GM11168 (cell line): ENCODE data around the gene PCBP3.

ENCODE experiments used
- in situ Hi-C: fragments of 300-500 bp; cut with MboI; formaldehyde crosslinking; loops from one replicate; pipeline ENCODE4 v1.12.0; 2022; ENCODE audit warnings: low sequenced_read_pairs; ENCODE audit not compliant: unreplicated experiment

Gene PCBP3

DNA sequence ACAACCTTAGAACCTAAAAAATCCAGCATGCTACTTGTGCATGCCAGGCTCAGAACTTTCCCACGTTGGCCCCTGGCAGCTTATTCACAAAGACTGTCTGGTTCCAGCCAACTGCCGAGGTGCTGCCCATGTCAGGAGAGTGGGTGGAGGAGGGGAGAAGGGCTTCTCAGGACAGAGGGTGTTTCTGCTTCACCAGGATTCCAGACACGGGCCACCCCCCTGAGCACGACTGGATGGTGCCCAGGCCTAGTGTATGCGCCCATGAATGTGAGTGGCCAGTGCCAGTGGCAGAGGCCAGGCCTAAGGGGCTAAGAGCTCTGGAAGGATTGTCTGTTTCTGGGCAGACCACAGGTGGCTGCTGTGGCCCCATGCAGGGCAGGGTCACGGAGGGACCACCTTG lies 189.9 kb downstream of the PCBP3 start:
- in situ Hi-C loops, result loop anchor here (25.0 kb wide), 1 partner anchor 696 kb away; no protein-coding TSS in a partner anchor

DNA sequence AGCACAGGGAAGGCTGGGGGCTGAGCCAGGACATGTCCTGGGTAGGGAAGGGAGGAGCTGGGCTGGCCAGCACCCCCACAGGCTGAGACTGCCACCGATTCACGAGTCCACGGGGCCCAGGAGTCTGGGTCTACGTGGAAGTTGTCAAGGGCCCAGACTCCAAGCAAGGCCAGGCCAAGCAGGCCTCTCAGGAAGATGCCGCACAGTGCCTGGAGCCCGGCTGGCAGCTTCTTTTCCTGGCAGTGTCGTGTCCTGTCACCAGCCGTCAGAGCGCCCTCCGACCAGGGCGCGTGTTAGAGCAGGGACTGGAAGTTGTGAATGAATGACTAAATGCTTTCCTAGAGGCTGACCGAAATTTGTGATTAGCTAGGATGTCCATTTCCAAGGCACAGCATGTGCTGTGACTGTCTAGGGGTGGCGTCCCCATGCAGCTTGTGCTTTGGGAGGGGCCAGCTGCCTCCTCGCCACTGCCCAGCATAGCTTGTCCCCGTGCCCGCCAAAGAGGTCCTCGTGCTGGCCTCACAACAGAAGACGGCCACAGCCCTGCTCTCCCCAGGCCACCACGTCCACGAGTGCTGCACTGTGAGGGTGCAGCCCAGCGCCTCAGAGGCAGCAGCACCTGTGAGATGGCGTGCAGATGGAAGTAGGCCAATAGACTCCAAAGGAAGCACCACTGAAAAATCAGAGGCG lies 190.6 kb downstream of the PCBP3 start:
- in situ Hi-C loops, result loop anchor here (25.0 kb wide), 1 partner anchor 697 kb away; no protein-coding TSS in a partner anchor

DNA sequence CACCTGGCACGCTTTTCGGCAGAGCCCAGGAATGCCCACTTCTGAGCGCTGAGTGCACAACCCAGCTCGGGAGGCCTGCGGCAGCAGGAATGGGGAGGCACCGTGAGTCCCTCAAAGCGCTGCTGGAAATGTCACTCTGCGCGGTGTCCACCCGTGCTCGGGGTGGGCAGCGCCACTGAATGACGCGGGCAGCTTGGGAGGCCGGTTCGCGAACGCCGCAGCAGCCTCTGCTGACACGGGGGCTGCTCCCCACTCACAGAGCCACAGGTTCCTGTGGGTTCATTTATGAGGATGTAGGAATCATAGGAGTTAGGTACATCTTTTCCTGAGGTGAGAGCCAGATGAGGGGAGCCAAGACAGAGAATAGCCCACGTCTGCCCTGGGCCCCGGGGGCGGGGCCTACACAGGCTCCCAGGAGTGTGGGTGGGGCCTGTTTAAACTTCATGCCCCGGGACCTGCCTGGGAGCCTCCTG lies 191.3 kb downstream of the PCBP3 start:
- in situ Hi-C loops, result loop anchor here (25.0 kb wide), 1 partner anchor 698 kb away; no protein-coding TSS in a partner anchor

DNA sequence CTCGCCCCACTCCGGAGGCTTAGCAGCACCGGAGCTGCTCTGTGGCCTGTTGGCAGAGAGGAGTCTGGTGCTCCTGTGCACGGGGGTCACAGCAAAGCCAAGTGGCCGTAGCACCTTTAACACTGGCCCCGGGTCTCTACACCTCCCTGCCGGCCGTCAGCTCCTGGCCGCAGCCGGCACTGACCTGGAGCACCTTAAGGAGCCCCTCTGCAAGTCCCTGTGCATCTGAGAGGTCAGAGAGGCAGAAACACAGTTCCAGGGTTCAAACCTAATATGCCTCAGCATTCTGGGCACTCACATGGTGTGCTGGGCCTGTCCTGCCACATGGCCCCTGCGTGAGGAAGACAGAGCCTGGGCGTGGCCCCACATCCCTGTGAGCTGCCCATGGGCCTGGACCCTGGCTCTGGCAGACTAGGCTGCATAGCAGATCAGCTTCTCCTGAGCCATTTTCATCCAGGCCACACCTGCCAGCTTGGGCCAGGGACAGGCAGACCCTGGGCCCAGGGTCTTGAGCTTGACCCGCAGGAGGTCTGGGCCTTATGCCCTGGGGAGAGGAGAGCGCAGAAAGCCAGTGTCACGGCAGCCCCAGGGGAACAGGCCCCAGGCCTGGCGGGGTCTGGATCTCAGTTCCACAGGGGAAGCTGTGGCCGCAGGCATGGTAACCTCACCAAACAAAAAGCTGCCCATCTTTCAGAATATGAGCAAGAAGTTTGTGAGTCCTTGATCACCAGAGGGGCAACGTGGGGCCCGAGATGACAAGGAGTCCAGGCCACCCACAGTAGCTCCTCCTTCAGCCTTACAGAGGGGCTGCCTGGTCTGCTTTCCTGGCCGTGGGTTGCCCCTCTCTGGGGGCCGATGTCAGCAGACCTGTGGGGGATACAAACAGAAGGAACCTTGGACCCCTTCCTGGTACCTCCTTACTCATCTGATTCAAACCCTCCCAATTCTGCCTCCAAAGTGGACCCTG lies 192.1 kb downstream of the PCBP3 start:
- in situ Hi-C loops, result loop anchor here (25.0 kb wide), 1 partner anchor 698 kb away; no protein-coding TSS in a partner anchor

DNA sequence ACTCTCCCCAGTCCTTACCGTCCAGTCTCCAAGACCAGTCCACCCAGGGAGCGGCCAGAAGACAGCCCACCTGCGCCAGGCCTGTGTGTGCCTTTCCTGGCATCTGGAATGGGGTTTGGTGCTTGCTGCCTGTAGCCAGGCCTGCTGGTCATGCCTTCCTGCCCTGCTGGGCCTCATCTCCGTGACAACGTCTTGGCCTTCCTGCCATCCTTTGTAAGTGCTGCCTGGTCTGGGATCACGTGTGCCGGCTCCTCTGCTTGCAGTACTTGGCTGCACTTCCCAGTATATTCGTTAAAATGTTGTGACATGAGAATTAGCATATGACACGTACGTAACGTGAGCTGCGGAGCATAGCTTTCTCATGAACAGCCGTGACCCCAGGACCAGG lies 192.7 kb downstream of the PCBP3 start:
- in situ Hi-C loops, result loop anchor here (25.0 kb wide), 1 partner anchor 699 kb away; no protein-coding TSS in a partner anchor

DNA sequence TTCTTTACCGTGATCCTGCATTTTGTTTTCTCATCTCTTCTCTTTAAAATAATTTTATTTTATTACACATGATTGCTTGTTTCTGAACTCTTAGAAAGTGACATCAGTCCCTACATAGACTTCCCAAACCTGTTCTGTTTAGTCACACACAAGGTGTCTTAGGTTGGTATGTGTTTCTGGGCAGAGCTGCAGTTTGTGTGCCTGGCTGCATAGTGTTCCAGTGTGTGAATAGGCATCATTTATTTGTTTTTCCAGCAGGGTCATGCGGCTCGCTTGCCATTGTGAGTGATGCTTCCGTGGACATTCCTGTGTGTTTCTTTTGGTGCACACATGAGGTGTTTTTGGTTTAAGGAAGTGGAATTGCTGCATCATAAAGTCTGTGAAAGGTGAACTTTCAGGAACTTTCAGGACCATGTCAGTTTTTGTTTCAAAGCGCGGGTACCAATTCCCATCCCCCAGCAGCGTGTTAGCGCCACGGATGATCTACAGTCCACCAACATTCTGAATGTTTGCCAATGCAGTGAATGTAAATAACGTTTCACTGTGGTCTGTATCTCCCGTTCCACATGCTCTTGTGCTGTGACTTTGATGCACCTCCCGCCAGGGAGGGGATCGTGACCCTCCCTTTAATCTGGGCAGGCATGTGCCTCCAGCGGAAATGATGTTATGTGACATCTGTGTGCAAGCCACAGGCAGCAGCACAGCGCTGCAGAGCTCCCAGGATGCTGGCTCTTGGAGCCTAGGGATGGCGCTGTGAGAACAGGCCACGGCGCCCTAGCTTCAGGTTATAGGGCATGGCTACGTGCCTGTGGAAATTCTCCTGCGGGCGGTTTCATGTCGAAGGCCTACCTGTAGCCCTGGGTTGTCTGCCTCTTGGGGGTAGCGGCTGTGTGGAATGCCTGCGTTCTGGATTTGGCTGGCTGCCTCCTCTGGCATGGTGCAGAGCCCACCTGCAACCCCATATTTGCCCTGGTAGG lies 193.5 kb downstream of the PCBP3 start:
- in situ Hi-C loops, result loop anchor here (25.0 kb wide), 1 partner anchor 700 kb away; no protein-coding TSS in a partner anchor

DNA sequence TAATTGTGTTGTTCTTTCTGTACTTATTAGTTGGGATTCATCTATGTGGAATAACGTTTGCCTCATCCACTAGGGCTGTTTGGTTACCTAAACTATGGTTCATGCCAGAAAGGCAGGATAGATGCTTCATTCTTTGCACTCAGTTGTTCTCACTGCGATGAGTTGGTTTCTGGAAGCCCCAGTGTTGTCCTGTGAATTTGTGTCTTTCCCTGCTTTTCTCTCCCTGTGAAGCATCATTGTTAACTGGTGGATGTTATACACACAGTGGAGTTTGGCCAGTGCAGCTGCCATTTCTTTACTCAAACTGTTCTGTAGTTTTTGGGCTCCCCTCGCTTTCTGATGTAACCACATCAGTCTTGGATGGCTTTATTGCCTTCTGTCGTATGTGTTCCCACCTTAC lies 194.4 kb downstream of the PCBP3 start:
- in situ Hi-C loops, result loop anchor here (25.0 kb wide), 1 partner anchor 701 kb away; no protein-coding TSS in a partner anchor

DNA sequence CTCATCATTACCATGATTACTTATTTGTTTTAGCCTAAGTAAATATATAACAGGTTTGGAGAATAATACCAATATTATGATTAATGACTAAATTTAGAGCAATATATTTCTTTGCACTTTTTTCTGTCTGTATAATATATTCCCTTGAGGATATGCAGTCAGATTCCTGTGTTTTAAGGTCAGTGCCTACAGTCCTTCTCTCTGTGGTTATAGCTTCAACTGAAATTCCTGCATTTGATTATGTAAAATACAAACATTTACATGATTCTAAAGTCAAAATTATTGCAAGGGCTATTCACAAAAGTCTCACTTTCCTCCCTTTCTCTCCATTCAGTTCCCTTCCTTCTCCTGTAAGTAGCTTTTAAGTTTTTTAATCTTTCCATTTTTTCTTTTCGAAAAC lies 195.1 kb downstream of the PCBP3 start:
- in situ Hi-C loops, result loop anchor here (25.0 kb wide), 1 partner anchor 701 kb away; no protein-coding TSS in a partner anchor

DNA sequence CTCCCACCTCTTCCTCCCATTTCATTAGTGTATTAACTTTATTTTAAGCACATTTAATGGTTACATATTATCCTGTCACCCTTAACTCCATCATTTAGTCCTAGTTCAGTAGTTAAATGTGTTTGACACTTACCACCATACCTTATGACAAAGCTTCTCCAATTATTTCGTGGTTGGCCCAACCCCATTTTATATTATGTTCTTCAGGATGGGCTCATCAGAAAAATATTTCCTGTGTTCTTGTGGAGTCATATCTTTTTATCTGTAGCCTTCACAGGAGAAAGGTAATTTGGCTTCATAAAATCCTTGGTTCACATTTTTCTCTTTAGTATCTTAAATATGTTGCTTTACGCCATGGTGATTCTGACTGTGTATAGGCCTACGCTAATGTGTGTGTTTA lies 195.7 kb downstream of the PCBP3 start:
- in situ Hi-C loops, result loop anchor here (25.0 kb wide), 1 partner anchor 702 kb away; no protein-coding TSS in a partner anchor

DNA sequence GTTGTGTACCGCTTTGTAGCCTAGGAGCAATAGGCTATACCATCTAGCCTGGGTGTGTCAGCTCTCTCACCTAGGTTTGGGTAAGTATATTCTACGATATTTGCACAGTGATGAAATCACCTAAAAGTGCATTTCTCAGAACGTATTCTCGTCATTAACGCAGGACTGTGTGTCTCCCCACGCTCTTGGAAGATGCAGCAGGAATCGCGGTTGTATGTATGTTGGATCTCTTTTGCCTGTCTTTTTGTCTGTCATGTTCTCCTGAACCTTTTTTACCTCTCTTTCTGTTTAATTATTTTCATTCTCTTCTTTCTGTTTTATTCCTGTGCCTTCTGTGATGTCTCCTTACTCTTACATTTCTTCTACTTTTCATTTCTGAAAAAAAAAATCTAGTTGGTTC lies 197.5 kb downstream of the PCBP3 start:
- in situ Hi-C loops, result loop anchor here (25.0 kb wide), 1 partner anchor 704 kb away; no protein-coding TSS in a partner anchor

DNA sequence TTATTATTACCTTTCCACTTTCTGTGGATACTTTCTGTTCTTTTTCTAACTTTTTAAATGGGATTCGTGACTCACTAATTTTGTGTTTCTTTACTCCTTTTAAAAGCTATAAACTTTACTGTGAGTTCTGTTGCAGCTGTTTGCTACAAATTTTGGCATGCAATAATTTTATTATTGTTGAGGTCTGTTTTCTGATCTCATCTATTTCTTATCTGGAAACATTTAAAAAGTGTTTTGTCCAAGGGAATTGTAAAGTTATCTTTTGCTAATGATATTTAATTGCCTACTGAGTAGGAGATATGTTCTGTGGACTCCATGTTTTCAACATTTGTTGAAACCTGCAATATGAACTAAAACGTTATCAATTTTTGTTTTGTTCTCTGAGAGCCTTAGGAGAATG lies 199.9 kb downstream of the PCBP3 start:
- in situ Hi-C loops, result loop anchor here (25.0 kb wide), 1 partner anchor 706 kb away; no protein-coding TSS in a partner anchor

DNA sequence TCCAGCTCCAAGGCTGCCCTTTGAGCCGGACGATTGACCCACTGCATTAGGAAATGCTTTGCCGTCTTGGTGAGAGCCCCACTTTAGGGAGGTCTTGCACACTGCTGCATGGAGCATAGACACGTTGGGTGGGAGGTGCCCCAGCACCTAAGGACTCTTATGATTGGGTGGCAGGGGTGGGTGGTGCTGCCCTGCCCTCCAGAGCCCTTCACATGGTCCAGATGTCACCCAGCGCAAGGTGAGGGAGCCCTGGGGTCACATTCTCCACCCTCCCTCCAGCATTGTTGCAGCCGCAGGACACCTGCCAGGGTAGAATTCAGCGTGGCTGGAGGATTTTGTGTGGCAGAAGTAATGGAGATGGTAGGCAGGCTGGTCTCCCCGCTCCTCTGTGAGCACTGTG lies 200.7 kb downstream of the PCBP3 start:
- in situ Hi-C loops, result loop anchor here (25.0 kb wide), 1 partner anchor 707 kb away; no protein-coding TSS in a partner anchor

DNA sequence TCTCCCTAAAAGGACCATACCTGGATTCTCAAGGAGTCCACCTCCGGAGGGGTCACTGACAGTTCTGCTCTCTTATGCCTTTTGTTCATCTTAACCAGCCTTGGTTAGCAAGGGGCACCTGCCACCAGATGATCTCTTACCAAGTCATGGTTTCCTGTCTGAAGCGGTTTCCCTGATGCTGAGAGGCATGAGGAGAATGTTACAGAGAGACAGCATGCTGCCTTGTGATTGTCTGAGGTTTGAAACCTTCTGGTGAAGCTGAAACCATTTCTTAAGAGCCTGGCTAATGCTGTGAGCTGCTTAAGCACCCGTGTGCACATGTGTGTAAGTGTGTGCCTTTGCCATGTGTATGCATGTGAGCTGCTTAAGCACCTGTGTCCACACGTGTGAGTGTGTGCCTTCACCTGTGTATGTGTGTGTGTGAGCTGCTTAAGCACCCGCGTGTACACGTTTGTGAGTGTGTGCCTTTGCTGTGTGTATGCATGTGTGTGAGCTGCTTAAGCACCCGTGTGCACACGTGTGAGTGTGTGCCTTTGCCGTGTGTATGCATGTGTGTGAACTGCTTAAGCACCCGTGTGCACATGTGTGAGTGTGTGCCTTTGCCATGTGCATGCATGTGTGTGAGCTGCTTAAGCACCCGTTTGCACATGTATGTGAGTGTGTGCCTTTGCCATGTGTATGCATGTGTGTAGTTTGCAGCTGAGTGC lies 201.7 kb downstream of the PCBP3 start:
- in situ Hi-C loops, result loop anchor here (25.0 kb wide), 1 partner anchor 708 kb away; no protein-coding TSS in a partner anchor

DNA sequence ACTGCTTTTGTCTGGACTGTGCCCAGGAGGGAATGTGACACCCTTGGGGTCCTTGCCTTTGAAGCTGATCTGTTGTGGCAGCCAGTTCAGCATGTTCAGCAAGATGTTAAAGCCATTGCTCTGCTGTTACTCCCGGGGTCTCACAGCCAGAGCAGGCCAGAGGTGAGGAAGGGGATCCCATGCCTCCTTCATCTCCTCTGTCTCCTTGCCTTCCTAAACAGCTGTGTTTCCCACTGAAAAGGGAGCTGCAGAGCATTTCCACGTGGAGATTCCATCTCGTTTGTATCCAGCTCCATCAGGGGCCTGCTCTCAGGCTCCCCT lies 202.2 kb downstream of the PCBP3 start:
- in situ Hi-C loops, result loop anchor here (25.0 kb wide), 1 partner anchor 708 kb away; no protein-coding TSS in a partner anchor

DNA sequence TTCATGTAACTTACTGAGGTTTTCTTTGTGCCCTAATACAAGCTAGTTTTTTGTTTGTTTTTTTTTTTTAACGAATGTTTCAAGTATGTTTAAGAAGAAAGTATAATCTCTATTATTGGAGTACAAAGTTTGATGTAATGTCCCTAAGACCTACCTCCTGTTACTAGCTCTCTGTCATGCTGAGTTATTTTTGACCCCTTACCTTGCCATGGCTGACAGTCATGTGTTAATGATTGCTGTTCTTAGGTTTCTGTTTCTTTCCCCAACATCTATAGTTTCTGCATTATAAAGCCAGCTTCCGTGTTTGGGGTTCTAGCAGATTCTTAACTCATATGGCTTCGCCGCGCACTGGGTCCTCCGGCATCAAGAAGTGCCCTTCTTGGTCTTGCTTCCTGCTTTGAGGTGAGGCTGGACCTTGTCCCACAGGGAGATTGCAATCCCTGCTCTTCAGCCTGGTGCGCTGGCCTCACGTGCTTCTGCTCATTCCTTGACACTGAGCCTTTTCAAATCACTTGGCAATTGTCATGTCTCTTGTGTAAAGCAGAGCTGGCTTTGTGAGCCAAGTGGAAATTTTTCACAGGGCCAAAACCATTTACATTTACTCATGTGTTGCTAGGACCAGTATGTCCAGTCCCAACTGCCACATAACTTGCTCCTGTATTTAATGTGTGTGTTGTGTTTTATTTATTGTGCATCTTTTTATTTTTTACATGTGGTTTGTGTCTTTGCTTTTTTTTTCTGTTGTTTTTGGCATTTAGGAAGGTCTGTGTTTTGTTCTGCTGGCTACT lies 203.0 kb downstream of the PCBP3 start:
- in situ Hi-C loops, result loop anchor here (25.0 kb wide), 1 partner anchor 709 kb away; no protein-coding TSS in a partner anchor

DNA sequence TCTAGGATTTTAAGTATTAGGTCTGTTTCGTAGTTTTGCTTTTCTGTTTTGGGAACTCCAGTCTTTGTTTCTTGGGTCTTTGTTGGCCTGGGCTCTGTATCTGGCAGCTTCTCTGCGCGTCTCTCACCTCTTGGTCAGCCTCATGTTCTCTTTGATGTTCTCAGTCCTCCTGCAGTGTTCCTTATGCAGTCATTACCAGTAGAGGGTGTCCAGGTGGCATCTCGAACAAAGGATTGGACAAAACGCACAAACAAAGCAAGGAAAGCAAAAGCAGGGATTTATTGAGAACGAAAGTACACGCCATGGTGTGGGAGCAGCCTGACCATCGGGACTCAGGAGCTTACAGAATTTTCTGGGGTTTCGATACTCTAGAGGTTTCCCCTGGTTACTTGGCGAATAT lies 204.3 kb downstream of the PCBP3 start:
- in situ Hi-C loops, result loop anchor here (25.0 kb wide), 1 partner anchor 711 kb away; no protein-coding TSS in a partner anchor

DNA sequence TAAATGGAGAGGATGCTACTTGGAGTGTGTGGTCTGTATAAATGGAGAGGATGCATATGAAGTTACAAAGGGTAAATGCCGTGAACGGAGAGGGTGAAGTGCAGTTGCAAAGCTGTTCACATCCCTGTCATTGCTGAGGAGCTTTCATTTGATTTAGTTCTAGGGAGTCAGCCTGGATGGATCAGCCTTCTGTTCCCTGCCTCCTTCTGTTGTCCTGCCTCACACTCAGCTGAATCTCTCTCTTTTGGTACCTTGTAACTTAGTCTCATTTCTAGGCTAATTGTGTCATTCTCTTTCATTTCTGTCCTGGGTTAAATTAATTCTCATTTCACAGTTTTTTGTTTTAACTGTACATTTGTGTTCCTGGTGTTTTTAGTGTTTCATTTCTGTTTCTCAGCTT lies 204.8 kb downstream of the PCBP3 start:
- in situ Hi-C loops, result loop anchor here (25.0 kb wide), 1 partner anchor 711 kb away; no protein-coding TSS in a partner anchor

DNA sequence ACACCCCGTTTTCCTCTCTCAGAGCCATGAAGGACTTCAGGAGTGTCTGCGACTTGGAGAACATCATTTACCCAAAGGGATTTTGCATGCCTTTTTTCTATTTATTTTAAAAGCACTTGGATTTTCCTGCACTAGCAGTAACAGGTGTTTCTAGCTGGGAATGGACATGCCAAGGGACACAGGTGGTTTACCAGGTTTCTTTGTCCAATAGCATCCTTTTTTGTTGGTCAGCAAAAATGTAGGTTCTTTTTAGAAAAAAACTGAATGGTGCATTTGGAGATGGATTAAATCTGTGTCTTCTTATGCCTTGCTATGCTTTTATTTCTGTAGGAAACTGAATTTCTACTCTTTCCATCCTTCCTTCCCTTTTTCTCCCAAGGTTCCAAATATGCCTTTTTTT lies 205.3 kb downstream of the PCBP3 start:
- in situ Hi-C loops, result loop anchor here (25.0 kb wide), 1 partner anchor 712 kb away; no protein-coding TSS in a partner anchor
